NCI-H510A treated with DMSO at 0.1 percent for 48 hours (cell line): ENCODE results near the gene PTPRN2.

Experiments used
- DNase-seq: peaks from one replicate; lab custom pipeline; 2025; lab: John Stamatoyannopoulos, UW

The PTPRN2 gene

GRCh38 chr7:158252837-158253669 lies 334.6 kb downstream of the PTPRN2 start:
- DNase-seq = no peak

GRCh38 chr7:158252081-158252836 lies 335.4 kb downstream of the PTPRN2 start:
- no peak for DNase-seq

- no peak for DNase-seq
These were observed 336.3 kb downstream of the PTPRN2 start for GRCh38 chr7:158251061-158251965.

GRCh38 chr7:158249692-158250091 lies 337.9 kb downstream of the PTPRN2 start:
- no peak for DNase-seq

GRCh38 chr7:158248816-158249215 lies 338.8 kb downstream of the PTPRN2 start:
- DNase-seq = no peak

GRCh38 chr7:158247758-158248487 lies 339.7 kb downstream of the PTPRN2 start:
- DNase-seq = no peak

- no peak for DNase-seq
These were observed 340.5 kb downstream of the PTPRN2 start for GRCh38 chr7:158246960-158247673.

GRCh38 chr7:158246272-158246959 lies 341.2 kb downstream of the PTPRN2 start:
- DNase-seq = no peak

- no peak for DNase-seq
These were observed 341.9 kb downstream of the PTPRN2 start for GRCh38 chr7:158245724-158246041.

- DNase-seq = no peak
These were observed 342.5 kb downstream of the PTPRN2 start for GRCh38 chr7:158244873-158245723.

- DNase-seq = no peak
These were observed 343.2 kb downstream of the PTPRN2 start for GRCh38 chr7:158244430-158244829.

GRCh38 chr7:158241919-158242318 lies 345.7 kb downstream of the PTPRN2 start:
- DNase-seq = no peak

GRCh38 chr7:158240801-158241200 lies 346.8 kb downstream of the PTPRN2 start:
- DNase-seq = no peak

GRCh38 chr7:158239290-158239981 lies 348.2 kb downstream of the PTPRN2 start:
- peak; percentile 91 for DNase-seq

- DNase-seq = no peak
These were observed 348.9 kb downstream of the PTPRN2 start for GRCh38 chr7:158238616-158239289.

GRCh38 chr7:158237672-158238335 lies 349.8 kb downstream of the PTPRN2 start:
- peak; percentile 65 for DNase-seq

GRCh38 chr7:158236400-158236799 lies 351.2 kb downstream of the PTPRN2 start:
- no peak for DNase-seq

GRCh38 chr7:158235862-158236261 lies 351.8 kb downstream of the PTPRN2 start:
- no peak for DNase-seq
